Fibroblast of lung (primary cell): ENCODE measurements around the gene SCN3A. TPM values are rescaled to one million over a fixed set of nuclear protein-coding genes. Genes with fewer than 3 reads are reported as not detected.

Experiments used
- DNase-seq, 2 donors: peaks; one replicate each; pipeline versions ENCODE4 v3.0.0 to v3.0.0-alpha.2; 2010; ENCODE audit warnings: low read depth in 2 of 2
- H2AFZ ChIP-seq: 2 replicates; pipeline ENCODE4 v1.5.1; 2012; ENCODE audit warnings: low read length, control low read depth, inconsistent platforms
- H3K27ac ChIP-seq: 2 replicates; pipeline ENCODE4 v1.5.1; 2011; ENCODE audit warnings: low read length, control low read depth; ENCODE audit not compliant: insufficient read depth
- H3K27me3 ChIP-seq: 2 replicates; pipeline ENCODE4 v1.5.1; 2011; ENCODE audit warnings: mild to moderate bottlenecking, low read length; ENCODE audit not compliant: control insufficient read depth, insufficient read depth
- H3K36me3 ChIP-seq: 2 replicates; pipeline ENCODE4 v1.5.1; 2011; ENCODE audit warnings: low read length; ENCODE audit not compliant: control insufficient read depth, insufficient read depth
- H3K4me1 ChIP-seq: 2 replicates; pipeline ENCODE4 v1.5.1; 2011; ENCODE audit warnings: low read length; ENCODE audit not compliant: control insufficient read depth, insufficient read depth; ENCODE audit errors: extremely low read depth
- H3K4me2 ChIP-seq: 2 replicates; pipeline ENCODE4 v1.5.1; 2011; ENCODE audit warnings: low read length, control low read depth; ENCODE audit not compliant: insufficient read depth; ENCODE audit errors: extremely low read depth
- H3K4me3 ChIP-seq, 4 experiments: fragments of 200-600 bp in 1 of 4; sonication (generic) in 1 of 4; replicated peaks in 1 of 4; 2 replicates each; pipeline ENCODE4 v1.5.1; 2011 to 2016; ENCODE audit warnings: low read length in 4 of 4, low read depth in 3 of 4, mild to moderate bottlenecking in 3 of 4, control low read depth in 2 of 4, inconsistent platforms in 1 of 4, mixed read lengths in 1 of 4; ENCODE audit not compliant: insufficient read depth in 1 of 4; ENCODE audit errors: control extremely low read depth in 1 of 4
- H3K79me2 ChIP-seq: 2 replicates; pipeline ENCODE4 v1.5.1; 2012; ENCODE audit warnings: mild to moderate bottlenecking, low read length, inconsistent platforms; ENCODE audit not compliant: control insufficient read depth, insufficient read depth
- H3K9ac ChIP-seq: 2 replicates; pipeline ENCODE4 v1.5.1; 2011; ENCODE audit warnings: mild to moderate bottlenecking, low read length, control low read depth; ENCODE audit not compliant: insufficient read depth
- H3K9me3 ChIP-seq: 2 replicates; pipeline ENCODE4 v1.5.1; 2012; ENCODE audit warnings: low read depth, low read length; ENCODE audit not compliant: control insufficient read depth, insufficient read depth
- H4K20me1 ChIP-seq: 2 replicates; pipeline ENCODE4 v1.5.1; 2011; ENCODE audit warnings: low read length; ENCODE audit not compliant: control insufficient read depth, insufficient read depth; ENCODE audit errors: extremely low read depth
- EZH2 ChIP-seq: IDR thresholded peaks from 2 replicates; pipeline ENCODE4 v1.5.1; 2012; ENCODE audit warnings: low read length, control low read depth, mild to moderate bottlenecking; ENCODE audit errors: missing control alignments
- polyA plus RNA-seq, 2 donors: library from polyadenylated mRNA; depleted of rRNA in 1 of 2; stranded (reverse) in 1 of 2; unstranded in 1 of 2; fragments of >200 nt; gene quantifications; 2 replicates each; pipeline ENCODE4 v1.2.1, GENCODE V29; 2011 to 2012; ENCODE audit warnings: missing spikeins in 1 of 2
- total RNA-seq: library from RNA; depleted of rRNA; stranded (reverse); fragments of >200 nt; gene quantifications from 2 replicates; pipeline ENCODE4 v1.2.1, GENCODE V29; 2014
- TF ChIP-seq, protein P1 (sequence below), 2 donors: IDR thresholded peaks in 1 of 2; conservative IDR thresholded peaks in 1 of 2; 1 replicate in 1 of 2; 2 replicates in 1 of 2; pipeline ENCODE4 v1.5.1; 2011 to 2012; ENCODE audit warnings: low read length in 2 of 2, control low read depth in 1 of 2, inconsistent platforms in 1 of 2, low read depth in 1 of 2, mild to moderate bottlenecking in 1 of 2

Gene SCN3A
- total and polyA plus RNA-seq, 2 donors (not counting 1 experiment from before 2014, with no cell fraction given): 0.14 to 0.33 TPM

DNA sequence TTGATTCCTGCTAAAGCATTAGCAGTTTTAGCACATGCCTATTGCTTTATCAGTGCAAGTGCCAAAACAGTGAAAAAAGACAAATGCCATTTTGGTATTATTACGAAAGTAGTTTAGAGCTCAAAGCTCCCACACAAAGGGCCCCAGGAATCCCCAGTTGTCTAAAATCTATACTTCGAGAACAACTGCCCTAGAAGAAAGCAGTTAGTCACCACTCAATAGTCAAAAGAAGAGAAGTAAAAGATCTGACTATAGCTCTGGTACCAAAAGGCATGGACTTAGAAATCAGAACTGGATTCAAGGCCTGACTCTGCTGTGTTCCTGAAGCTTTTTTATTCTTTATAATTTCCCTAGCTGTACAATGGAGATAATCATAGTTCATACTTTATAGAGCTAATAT is 21.8 kb downstream of the SCN3A start:
- Histone ChIP-seq H3K27me3 (no peaks in the 10 kb centered on the region), H3K4me2 (no peak overlapping the region), H3K9ac (no peak overlapping the region), H3K36me3 (no peaks in the 10 kb centered on the region), H3K9me3 (no peaks in the 10 kb centered on the region), H3K4me1 (no peaks in the 10 kb centered on the region), H3K4me3 (no peak overlapping the region), H4K20me1 (no peaks in the 10 kb centered on the region), H2AFZ (no peak overlapping the region), H3K79me2 (no peaks in the 10 kb centered on the region), H3K27ac (no peak overlapping the region)
- DNase-seq: no peak
- TF ChIP-seq EZH2: no peak
- TF ChIP-seq, protein P1, sequence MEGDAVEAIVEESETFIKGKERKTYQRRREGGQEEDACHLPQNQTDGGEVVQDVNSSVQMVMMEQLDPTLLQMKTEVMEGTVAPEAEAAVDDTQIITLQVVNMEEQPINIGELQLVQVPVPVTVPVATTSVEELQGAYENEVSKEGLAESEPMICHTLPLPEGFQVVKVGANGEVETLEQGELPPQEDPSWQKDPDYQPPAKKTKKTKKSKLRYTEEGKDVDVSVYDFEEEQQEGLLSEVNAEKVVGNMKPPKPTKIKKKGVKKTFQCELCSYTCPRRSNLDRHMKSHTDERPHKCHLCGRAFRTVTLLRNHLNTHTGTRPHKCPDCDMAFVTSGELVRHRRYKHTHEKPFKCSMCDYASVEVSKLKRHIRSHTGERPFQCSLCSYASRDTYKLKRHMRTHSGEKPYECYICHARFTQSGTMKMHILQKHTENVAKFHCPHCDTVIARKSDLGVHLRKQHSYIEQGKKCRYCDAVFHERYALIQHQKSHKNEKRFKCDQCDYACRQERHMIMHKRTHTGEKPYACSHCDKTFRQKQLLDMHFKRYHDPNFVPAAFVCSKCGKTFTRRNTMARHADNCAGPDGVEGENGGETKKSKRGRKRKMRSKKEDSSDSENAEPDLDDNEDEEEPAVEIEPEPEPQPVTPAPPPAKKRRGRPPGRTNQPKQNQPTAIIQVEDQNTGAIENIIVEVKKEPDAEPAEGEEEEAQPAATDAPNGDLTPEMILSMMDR (conservative IDR thresholded peaks at IDR 0.05 in 1 of 2, IDR thresholded peaks at IDR 0.05 in 1 of 2; ENCODE audit: low read depth in 1 of 2, low read length in 2 of 2): no peak

DNA sequence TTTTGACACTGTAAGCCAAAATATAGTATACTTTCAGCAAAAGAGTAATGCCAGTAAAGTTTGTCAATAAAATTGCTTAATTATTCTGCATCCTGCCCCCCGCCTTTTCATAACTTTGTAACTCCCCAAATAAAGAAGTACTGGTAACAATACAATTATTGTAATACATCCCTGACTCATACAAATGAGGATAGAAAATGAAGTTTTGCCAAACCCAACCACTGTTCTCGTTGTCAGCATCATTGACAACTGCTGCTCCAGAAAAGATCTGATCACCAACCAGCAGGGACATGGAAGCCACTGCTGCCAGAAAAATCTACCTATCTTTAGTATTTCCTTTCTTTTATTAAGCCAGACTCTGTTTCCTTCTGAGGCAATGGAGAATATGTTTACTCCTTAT is 27.1 kb downstream of the SCN3A start:
- no peak overlapping the region for H3K4me3 ChIP-seq
- H3K4me1 ChIP-seq: no peaks in the 10 kb centered on the region
- H3K36me3 ChIP-seq: no peaks in the 10 kb centered on the region
- no peak overlapping the region for H2AFZ ChIP-seq
- no peak overlapping the region for H3K27ac ChIP-seq
- no peak overlapping the region for H3K9ac ChIP-seq
- TF ChIP-seq, protein P1 (conservative IDR thresholded peaks at IDR 0.05 in 1 of 2, IDR thresholded peaks at IDR 0.05 in 1 of 2; ENCODE audit: low read depth in 1 of 2, low read length in 2 of 2): no peak
- no peak for TF ChIP-seq EZH2
- H3K4me2 ChIP-seq: no peak overlapping the region
- no peaks in the 10 kb centered on the region for H4K20me1 ChIP-seq
- DNase-seq: no peak
- no peaks in the 10 kb centered on the region for H3K27me3 ChIP-seq
- H3K79me2 ChIP-seq: no peaks in the 10 kb centered on the region
- H3K9me3 ChIP-seq: no peaks in the 10 kb centered on the region

DNA sequence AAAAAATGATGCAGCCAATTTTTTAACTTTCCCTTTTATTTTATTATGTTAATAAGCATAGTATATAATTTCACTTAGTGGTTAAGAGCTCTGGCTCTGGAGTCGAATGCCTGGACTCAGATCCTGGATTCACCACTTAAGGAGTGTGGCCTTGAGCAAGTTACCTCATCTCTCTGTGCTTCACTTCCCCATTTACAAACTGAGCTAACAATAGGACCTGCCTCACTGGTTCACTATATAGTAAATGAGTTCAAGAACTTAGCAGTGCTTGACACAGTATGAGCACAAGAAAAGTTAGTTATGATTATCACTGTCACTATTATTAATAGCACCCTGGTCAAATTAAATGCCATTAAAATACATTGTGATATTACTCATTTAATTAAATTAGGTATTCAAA is 30.6 kb downstream of the SCN3A start:
- Histone ChIP-seq H3K27me3 (no peaks in the 10 kb centered on the region), H3K4me2 (no peak overlapping the region), H3K27ac (no peak overlapping the region), H3K4me3 (no peak overlapping the region), H3K9ac (no peak overlapping the region), H2AFZ (no peak overlapping the region), H3K79me2 (no peaks in the 10 kb centered on the region), H3K36me3 (no peaks in the 10 kb centered on the region), H3K4me1 (no peaks in the 10 kb centered on the region), H4K20me1 (no peaks in the 10 kb centered on the region), H3K9me3 (no peaks in the 10 kb centered on the region)
- TF ChIP-seq, protein P1 (conservative IDR thresholded peaks at IDR 0.05 in 1 of 2, IDR thresholded peaks at IDR 0.05 in 1 of 2; ENCODE audit: low read depth in 1 of 2, low read length in 2 of 2): no peak
- no peak for TF ChIP-seq EZH2
- DNase-seq: no peak
